ENCODE measurements around the gene AGRN.

DNA sequence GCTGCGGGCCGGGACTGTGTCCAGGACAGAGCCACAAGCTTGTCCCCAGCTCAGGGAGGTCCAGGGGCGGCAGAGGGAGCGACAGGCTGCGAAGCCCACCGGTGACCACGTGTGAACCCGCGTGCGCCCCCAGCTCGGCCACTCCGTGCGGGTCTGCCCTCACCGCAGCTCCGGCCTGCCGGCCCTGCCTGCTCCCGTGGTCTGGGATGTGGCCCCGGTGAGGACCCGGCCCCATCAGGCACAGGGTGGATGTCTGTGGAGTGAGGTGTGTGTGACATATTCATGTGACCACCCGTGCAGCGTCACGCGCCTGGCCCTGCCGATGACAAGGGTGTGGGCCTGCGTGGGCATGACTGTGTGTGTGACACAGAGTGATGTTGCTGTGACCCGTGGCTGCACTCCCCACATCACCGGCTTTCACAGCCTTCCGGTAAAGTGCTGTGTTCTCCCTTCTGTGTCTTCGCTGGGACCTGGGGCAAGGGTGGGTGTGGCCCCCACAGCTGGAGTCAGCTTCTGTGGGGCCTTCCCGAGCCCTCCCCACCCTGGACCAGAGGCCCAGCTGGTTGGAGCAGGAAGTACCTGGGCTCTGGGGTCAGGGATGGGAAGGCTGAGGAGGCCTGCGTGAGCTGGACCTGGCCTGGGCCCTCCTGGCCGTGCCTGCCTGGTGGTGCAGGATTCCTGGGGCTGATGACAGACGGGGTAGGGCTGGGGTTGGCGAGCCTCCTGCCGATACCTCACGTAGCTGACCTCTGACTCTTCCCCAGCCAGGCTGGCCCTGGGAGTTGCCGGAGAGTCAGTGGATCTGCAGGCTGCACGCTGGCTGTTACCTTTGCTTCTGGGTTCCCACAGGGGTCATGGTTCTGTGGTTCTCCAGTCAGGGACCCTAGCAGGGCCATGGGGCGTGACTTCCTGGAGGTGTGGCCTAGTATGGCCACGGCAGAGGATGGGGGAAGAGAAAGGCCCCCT lies 50.1 kb downstream of the AGRN start:
- TF ChIP-seq, protein P1, sequence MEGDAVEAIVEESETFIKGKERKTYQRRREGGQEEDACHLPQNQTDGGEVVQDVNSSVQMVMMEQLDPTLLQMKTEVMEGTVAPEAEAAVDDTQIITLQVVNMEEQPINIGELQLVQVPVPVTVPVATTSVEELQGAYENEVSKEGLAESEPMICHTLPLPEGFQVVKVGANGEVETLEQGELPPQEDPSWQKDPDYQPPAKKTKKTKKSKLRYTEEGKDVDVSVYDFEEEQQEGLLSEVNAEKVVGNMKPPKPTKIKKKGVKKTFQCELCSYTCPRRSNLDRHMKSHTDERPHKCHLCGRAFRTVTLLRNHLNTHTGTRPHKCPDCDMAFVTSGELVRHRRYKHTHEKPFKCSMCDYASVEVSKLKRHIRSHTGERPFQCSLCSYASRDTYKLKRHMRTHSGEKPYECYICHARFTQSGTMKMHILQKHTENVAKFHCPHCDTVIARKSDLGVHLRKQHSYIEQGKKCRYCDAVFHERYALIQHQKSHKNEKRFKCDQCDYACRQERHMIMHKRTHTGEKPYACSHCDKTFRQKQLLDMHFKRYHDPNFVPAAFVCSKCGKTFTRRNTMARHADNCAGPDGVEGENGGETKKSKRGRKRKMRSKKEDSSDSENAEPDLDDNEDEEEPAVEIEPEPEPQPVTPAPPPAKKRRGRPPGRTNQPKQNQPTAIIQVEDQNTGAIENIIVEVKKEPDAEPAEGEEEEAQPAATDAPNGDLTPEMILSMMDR (IDR thresholded peaks at IDR 0.05) = no peak
- no peak for TF ChIP-seq POLR2A (IDR thresholded peaks at IDR 0.05)
